ENCODE data around the gene PAPPA2.

PAPPA2 gene

DNA sequence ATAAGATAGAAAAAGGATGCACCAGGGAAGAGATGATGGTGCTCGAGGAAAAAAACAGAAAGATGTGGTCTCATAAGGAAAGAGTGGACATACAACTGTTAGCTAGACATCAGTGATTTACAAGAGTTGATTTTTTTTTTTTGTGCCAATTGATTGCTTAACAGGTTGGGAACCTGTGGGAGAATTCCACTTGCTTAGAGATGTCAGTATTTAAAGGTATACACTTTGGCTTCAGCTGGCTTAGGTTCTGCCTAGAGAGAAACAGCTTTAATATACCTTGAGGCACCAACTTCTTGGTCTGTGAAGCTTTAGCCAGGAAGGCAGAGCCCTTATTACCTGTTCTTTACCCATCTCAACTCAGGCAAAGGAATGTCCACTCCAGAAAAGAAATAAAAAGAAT is 303.8 kb downstream of the PAPPA2 start:
- DNase-seq (ENCODE audit: low spot score), result no peak

- DNase-seq (ENCODE audit: low spot score), result no peak
Observed at GRCh38 chr1:176767714-176768136, 304.8 kb downstream of the PAPPA2 start.

DNA sequence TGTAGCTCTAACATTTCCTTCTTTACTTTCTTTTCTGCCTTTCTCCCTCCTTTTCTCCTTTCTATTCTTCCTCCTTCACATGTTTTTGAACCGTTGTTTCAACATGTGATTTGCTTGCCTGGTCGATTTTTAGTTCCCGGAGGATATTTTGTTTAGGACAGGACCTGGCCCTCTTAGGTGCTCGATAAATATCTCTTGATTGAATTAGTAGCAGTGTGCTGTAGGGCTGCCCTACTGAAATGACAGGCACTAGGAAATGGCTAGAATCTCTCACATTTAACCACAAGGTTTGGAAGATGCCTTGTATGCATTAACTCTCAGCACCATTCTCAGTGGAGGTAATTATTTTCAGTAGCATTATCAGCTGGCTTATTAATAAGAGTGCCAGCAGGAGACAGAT is 305.6 kb downstream of the PAPPA2 start:
- DNase-seq (ENCODE audit: low spot score), result no peak

DNA sequence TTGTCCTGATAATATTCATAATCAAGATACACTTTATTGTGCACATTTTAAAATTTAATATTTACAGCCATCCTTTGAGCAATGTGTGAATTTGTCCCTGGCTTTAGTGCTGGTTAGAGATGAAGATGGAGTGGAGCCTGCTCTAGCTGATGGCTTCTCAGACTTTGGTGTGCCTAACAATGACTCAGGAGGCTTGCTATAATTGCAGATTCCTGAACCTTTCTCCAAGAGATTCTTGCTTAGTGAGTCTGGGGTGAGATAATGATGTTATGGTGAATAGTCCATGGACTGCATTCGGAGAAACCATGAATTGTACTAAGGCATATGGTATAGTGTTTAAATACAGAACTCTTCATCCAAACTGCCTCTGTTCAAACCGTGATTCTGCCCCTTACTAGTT is 307.1 kb downstream of the PAPPA2 start:
- DNase-seq (ENCODE audit: low spot score), result no peak

- no peak for DNase-seq (ENCODE audit: low spot score)
Observed at GRCh38 chr1:176773038-176773437, 310.1 kb downstream of the PAPPA2 start.

DNA sequence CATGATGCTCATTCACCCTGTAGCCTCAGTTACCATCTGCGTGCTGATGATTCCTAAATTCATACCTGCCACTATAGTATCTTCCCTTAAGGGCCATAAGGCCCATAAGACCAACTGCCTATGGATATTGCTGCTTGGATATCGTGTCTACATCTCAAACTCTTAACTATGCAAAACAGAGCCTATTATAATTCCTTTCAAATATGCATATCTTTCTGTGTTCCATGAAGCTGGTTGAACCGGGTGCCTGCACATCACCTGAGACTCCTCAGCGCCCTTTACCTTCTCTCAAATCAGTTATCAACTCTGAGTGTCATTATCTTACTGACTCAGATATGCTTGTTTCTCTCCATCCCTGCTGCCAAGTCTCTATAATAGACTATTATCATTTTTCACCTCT is 311.2 kb downstream of the PAPPA2 start:
- DNase-seq (ENCODE audit: low spot score), result no peak

DNA sequence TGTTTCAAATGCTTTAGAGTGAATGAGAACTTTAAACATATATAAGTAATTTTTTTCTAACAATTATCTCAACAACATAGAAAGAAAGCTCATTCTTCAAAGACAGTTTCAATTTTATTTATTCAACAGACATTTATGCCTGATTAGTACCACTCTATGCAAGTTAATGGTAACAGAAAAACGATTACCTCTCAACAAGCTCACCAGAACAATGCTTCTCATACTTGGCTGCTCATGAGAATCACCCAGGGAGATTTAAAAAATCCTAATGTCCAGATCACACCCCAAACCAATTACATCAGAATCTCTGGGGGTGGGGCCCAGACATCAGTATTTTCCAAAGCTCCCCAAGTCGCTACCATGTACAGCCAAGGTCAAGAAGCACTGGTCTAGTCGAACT is 312.4 kb downstream of the PAPPA2 start:
- DNase-seq (ENCODE audit: low spot score), result no peak

- no peak for DNase-seq (ENCODE audit: low spot score)
Observed at GRCh38 chr1:176775996-176776395, 313.0 kb downstream of the PAPPA2 start.

GRCh38 chr1:176778056-176778455 is 315.1 kb downstream of the PAPPA2 start:
- no peak for DNase-seq (ENCODE audit: low spot score)

DNA sequence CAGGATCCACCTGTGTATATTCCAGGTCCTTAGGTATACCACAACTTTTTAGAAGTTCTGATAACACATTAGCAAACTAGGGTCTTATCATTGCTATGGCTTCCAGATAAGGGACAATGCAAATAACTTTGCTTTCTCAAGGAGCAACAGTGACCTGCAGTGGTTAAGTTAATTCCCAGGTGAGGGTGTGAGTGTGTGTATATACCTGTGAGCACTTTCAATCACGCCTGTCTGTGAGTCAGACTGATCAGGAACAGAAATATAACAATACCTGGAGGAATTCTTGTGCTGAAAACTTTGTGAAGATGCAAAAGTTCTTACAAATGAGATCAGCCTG is 317.0 kb downstream of the PAPPA2 start:
- DNase-seq (ENCODE audit: low spot score), result no peak

GRCh38 chr1:176783309-176783708 is 320.3 kb downstream of the PAPPA2 start:
- no peak for DNase-seq (ENCODE audit: low spot score)

GRCh38 chr1:176785056-176785455 is 322.1 kb downstream of the PAPPA2 start:
- DNase-seq (ENCODE audit: low spot score), result no peak

GRCh38 chr1:176785791-176786190 is 322.8 kb downstream of the PAPPA2 start:
- DNase-seq (ENCODE audit: low spot score), result no peak

DNA sequence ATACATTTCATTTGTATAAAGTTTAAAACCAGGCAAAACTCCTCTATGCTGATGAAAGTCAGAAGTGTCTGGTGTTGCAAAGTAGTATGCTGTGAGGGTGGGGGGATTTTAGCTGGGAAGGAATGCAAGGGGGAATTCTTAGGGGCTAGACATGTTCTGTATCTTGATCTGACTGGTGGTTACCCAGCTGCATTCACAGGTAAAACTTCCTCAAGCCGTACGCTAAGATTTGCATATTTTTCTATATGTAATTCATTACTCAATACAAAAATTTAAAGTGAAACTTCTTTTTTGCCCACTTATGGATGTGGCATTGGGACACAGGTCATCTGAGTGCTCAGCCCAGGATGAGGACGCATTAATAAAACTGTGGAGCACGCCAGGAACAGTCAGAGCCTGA is 323.3 kb downstream of the PAPPA2 start:
- DNase-seq (ENCODE audit: low spot score), result no peak

DNA sequence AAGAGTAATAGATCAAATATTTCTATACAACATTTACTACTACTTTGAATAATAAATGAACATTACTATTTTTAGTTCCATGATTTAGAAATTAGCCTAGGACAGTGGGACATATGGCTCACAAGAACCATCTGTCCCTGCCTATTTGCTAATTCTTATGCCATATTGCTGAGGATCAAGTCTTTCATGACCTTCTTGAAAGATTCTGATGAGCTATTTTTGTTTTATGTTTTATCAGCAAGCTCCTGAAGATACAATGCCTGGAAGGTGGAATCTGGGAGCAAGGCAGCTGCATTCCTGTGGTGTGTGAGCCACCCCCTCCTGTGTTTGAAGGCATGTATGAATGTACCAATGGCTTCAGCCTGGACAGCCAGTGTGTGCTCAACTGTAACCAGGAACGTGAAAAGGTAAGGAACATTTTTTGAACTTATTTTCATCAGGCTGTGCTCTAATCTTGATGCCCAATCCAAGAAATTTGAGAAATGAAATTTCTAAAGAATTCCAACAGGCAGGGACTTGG is 326.7 kb downstream of the PAPPA2 start:
- no peak for DNase-seq (ENCODE audit: low spot score)

GRCh38 chr1:176790786-176791185 is 327.8 kb downstream of the PAPPA2 start:
- no peak for DNase-seq (ENCODE audit: low spot score)

GRCh38 chr1:176791906-176792305 is 328.9 kb downstream of the PAPPA2 start:
- no peak for DNase-seq (ENCODE audit: low spot score)

- DNase-seq (ENCODE audit: low spot score), result no peak
Observed at GRCh38 chr1:176794897-176795508, 332.0 kb downstream of the PAPPA2 start.

DNA sequence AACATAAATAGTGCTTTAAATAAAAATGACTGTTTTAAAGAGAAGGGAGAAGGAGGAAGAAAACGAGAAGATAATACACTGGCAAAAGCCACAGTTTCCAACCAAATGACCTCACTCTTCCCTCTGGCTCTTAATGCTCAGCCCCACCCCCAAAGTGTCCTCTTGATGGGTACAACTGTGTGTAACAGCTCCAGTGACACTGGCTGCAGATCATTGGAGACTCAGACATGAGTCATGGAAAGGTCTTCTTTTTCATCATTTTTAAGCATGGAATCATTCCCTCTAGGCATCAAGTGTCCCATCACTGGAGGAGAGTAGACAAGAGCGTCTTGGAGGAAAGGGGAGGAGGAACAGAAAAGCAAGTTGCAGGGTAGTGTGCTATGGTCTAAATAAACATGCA is 333.0 kb downstream of the PAPPA2 start:
- no peak for DNase-seq (ENCODE audit: low spot score)

DNA sequence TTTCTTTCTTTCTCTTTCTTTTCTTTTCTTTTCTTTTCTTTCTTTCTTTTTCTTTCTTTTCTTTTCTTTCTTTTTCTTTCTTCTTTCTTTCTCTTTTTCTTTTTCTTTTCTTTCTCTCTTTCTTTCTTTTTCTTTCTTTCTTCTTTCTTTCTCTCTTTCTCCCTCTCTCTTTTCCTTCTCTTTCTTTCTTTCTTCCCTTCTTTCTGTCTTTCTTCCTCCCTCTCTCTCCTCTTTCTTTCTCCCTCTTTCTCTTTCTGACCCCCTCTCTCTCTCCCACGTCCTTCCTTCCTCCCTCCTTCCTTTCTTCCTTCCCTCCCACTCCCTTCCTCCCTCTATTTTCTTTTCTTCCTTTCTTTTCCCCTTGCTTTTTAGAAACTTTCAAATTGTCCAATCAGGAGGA is 333.6 kb downstream of the PAPPA2 start:
- DNase-seq (ENCODE audit: low spot score), result no peak

GRCh38 chr1:176799327-176799726 is 336.4 kb downstream of the PAPPA2 start:
- no peak for DNase-seq (ENCODE audit: low spot score)

GRCh38 chr1:176800978-176801513 is 338.1 kb downstream of the PAPPA2 start:
- DNase-seq (ENCODE audit: low spot score), result no peak

GRCh38 chr1:176801514-176802020 is 338.6 kb downstream of the PAPPA2 start:
- DNase-seq (ENCODE audit: low spot score), result no peak

DNA sequence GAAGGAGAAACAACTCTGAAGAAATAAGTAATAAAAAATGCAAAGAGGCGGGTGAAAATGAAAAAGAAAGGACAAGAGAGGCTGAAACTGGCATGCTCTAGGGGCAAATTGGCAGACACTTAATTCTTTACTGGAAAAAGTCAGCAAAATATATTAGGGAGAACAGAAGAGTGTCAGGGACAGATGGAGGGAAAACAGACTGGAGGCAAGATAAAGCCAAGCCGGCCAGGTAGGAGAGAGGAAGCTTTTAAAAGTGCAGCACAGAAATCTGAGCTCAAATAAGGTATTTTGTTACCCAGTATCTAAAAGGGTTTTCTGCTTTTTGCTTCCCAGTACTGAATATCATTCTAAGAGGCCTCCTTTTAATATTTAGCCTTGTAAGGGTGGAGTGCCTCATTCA is 339.3 kb downstream of the PAPPA2 start:
- DNase-seq (ENCODE audit: low spot score), result no peak

Measured in left forelimb (tissue), 1 donor.